ENCODE measurements around the gene STXBP6.

DNA sequence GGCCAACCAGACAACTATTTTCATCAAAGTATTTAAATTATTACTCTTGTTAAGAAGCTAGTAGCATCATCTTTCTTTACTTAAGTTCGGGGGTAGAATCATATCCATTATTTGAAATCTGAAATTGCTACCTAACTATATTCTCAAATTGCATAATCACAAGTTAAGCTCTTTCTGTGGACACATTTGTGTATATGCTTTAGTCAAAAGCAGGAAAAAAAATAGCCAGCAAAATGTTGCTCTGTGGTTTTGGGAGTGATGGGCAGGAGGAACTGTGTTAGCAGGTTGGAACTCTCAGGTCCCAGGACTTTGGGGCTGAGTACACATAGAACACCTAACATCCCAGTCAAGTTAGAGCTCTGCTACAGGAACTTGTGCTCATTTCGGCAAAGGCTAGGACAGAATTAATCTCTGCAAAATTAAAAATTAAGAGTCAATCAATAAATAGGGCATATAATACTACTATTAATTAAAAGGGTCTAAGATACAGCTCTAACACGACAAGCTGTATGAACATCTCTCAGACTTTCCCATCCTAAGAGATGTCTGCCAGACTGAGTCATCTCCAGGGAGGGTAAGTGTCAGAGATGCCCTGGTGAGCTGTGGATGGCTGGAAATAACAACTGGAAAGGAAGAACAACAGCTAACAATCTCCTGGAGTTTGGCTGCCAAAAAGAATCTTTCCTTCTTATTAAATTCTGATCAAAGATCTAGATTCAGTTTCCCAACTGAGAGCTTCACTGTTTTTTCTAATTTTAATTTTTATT, 212.5 kb downstream of the STXBP6 start:
- TF ChIP-seq EZH2phosphoT487 (conservative IDR thresholded peaks at IDR 0.05; ENCODE audit: low read length): no peak
- TF ChIP-seq, protein P1, sequence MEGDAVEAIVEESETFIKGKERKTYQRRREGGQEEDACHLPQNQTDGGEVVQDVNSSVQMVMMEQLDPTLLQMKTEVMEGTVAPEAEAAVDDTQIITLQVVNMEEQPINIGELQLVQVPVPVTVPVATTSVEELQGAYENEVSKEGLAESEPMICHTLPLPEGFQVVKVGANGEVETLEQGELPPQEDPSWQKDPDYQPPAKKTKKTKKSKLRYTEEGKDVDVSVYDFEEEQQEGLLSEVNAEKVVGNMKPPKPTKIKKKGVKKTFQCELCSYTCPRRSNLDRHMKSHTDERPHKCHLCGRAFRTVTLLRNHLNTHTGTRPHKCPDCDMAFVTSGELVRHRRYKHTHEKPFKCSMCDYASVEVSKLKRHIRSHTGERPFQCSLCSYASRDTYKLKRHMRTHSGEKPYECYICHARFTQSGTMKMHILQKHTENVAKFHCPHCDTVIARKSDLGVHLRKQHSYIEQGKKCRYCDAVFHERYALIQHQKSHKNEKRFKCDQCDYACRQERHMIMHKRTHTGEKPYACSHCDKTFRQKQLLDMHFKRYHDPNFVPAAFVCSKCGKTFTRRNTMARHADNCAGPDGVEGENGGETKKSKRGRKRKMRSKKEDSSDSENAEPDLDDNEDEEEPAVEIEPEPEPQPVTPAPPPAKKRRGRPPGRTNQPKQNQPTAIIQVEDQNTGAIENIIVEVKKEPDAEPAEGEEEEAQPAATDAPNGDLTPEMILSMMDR (IDR thresholded peaks at IDR 0.05; ENCODE audit: insufficient read depth, low read length, poor library complexity, severe bottlenecking): no peak

All from SU-DHL-6 (cell line).